GM19452 (cell line): Measurements from ENCODE around the gene RACK1.
"Not testable (repeated sequence)": the region's sequence is repeated elsewhere in the genome, so short reads cannot be mapped to it uniquely, and the experiment has no call there.

ENCODE experiments used
- ATAC-seq: cut with Tn5 transposase; IDR thresholded peaks from one replicate; pipeline ENCODE4 v1.9.1; 2021; ENCODE audit not compliant: unreplicated experiment

The RACK1 gene

GRCh38 chr5:181217111-181217802, 26.4 kb downstream of the RACK1 start:
- peak; percentile 8 for ATAC-seq

- ATAC-seq, result no peak
Observed at GRCh38 chr5:181215997-181216989, 27.4 kb downstream of the RACK1 start.

GRCh38 chr5:181214249-181214648, 29.5 kb downstream of the RACK1 start:
- not testable (repeated sequence) for ATAC-seq

- ATAC-seq, result no peak
Observed at GRCh38 chr5:181212934-181213333, 30.8 kb downstream of the RACK1 start.

GRCh38 chr5:181212080-181212479, 31.6 kb downstream of the RACK1 start:
- no peak for ATAC-seq

GRCh38 chr5:181211208-181211607, 32.5 kb downstream of the RACK1 start:
- ATAC-seq, result no peak

- ATAC-seq, result not testable (repeated sequence)
Observed at GRCh38 chr5:181210698-181211097, 33.0 kb downstream of the RACK1 start.

GRCh38 chr5:181210148-181210547, 33.6 kb downstream of the RACK1 start:
- not testable (repeated sequence) for ATAC-seq

- not testable (repeated sequence) for ATAC-seq
Observed at GRCh38 chr5:181209006-181209405, 34.7 kb downstream of the RACK1 start.

- ATAC-seq, result no peak
Observed at GRCh38 chr5:181207960-181208253, 35.8 kb downstream of the RACK1 start.

- ATAC-seq, result peak; percentile 29
Observed at GRCh38 chr5:181207214-181207959, 36.3 kb downstream of the RACK1 start.

GRCh38 chr5:181205761-181206649, 37.7 kb downstream of the RACK1 start:
- ATAC-seq, result no peak

- ATAC-seq, result no peak
Observed at GRCh38 chr5:181204826-181205760, 38.6 kb downstream of the RACK1 start, which contains the start of gene TRIM7. TSS of gene TRIM7 (minus strand) at chr5:181205196. CDS start at chr5:181205110, 86 bp downstream.

GRCh38 chr5:181204113-181204825, 39.4 kb downstream of the RACK1 start:
- no peak for ATAC-seq

GRCh38 chr5:181203777-181204112, 40.0 kb downstream of the RACK1 start:
- no peak for ATAC-seq

- ATAC-seq, result no peak
Observed at GRCh38 chr5:181203093-181203711, 40.5 kb downstream of the RACK1 start.

GRCh38 chr5:181200816-181201215, 42.9 kb downstream of the RACK1 start:
- no peak for ATAC-seq
